GM19452 (cell line): ENCODE results near the gene UROS.

Experiments used
- ATAC-seq: cut with Tn5 transposase; IDR thresholded peaks from one replicate; pipeline ENCODE4 v1.9.1; 2021; ENCODE audit not compliant: unreplicated experiment

The UROS gene

DNA sequence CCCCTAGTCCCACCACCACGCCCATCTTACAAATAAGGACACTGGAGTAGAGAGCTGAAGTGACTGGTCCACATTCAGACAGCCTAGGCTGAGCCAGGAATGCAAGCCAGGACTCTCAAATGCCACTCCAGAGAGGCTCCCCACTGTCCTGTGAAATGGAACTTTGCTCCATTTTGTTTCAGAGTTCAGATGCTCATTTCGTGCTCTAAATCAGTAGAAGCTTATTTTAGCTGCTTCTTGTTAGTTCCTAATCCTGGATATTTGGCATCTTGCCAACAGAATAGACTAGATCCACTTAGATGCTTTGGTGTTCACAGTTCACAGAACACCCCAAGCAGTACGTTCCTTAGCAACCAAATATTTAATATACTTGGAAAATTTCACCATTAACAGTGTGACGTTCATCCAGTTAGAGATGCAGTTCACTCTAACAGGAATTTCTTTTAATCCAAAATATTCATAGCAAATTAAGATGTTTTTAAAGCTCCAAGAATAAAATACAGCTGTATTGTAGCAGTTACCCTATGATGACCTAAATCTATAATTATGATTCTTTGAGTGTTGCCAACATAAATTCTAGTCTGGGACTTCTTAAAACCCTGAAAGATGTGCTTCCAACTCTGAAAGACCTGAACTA lies 54.7 kb downstream of the UROS start:
- ATAC-seq = no peak

DNA sequence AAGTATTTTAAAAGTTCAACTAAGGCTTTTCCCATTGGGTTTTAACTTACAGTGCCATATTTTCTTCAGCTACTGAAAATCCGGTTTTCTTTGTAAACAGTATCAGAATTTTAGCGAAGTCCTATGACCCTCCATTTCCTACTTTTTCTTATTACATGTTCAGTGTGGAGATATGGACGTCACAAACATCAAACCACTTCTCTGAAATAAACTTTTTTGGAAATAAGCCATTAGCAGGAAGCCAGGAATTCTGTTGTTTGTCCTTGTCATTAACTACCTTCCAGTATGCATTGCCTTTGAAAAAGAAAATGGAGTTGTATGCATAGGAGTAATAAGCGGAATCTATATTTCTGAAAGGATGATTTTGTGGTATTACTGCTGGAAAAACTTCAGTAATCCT lies 56.5 kb downstream of the UROS start:
- ATAC-seq = no peak

DNA sequence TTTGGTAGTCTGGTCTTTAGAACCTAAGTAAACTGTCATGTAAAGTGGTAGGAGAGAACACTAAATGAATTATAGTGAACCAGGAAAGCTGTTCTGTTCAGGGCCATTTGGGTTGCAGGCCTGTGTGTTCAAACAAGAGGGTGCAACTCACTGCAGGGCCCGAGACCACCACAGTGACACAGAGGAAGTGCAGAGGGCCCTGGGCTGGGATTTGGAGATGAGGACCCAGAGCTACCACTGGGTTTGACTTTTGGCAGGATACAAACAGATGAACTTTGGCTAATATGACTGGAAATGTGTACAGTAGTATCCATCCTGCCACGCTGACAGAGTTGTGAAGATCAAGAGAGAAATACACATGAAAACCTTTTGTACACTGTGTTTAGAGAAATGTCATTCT lies 57.2 kb downstream of the UROS start:
- no peak for ATAC-seq

DNA sequence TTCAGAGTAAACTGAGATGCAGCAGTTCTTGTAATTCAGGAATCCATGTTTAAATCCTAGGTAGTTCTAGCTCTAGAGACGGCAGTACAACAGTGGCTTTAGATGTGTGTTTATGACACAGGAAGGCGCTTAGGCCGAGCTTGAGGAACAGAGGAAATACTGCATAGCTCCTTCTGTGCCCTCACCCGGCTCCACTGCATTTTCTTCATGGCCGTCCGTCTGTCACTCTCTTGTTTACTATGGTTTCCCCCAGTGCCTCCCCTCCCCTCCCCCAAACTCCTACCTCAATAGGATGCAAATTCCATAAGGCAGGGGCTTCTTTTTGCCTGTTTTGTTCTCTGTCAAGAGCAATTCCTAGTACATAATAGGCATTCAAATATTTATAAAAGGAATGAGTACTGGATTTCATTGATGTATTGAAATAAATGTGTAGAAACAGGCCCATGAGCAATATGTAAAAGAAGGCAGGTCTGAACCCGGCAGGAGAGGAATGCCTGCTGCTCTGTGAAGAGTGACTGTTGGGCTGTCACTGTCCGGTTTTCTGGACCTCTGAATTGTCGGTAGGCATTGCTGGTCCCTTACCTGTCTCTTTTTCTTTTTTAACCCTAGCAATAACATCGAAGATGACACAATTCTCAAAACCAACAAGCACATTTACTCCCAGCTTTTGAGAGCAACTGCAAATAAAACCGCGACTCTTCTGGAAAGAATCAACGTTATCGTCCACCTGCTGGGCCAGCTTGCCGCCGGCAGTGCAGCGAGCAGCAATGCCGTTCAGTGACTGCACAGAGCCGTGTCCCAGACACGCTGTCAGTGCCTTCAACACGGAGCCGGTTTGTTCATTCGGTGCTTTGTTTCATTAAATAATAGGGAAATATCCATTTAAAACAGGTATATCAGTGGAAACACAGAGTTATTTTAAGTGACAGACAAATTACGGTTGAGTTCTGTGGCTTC lies 60.1 kb downstream of the UROS start:
- no peak for ATAC-seq

DNA sequence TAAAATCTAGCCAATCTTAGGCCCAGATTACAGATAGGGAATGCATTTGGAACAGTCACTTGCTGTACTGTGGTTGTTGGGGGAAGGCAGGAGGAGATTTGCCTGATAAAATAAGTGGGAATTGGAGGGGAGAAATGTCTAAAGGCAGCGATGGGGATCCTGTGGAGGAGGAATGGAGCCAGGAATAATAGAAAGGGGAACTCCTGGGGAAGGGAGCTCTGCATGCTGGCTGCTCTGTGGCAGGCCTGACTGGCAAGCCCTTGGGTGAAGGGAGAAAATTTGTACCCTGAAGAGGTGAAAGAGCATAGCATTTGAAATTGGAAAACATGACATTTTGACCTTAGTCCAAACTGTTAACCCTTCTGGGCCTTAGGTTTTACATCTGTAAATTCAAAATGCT lies 61.1 kb downstream of the UROS start:
- no peak for ATAC-seq

DNA sequence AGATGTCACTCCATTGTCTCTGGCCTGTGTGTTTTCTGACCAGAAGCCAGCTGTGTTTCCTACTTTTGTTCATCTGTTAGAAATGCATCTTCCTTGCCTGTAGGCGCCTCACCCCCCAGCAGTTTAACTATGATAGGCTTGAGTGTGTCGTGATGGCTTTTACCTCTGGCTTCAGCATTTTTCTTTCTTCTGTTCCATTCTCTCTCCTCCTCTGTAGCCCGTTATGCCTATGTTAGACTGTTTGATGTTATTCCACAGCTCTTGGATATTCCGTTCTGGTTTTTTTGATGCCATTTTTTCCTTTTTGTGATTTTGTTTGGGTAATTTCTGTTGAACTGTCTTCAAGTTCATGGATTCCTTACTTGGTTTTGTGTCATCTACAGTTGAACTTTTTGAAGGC lies 65.3 kb downstream of the UROS start:
- no peak for ATAC-seq

DNA sequence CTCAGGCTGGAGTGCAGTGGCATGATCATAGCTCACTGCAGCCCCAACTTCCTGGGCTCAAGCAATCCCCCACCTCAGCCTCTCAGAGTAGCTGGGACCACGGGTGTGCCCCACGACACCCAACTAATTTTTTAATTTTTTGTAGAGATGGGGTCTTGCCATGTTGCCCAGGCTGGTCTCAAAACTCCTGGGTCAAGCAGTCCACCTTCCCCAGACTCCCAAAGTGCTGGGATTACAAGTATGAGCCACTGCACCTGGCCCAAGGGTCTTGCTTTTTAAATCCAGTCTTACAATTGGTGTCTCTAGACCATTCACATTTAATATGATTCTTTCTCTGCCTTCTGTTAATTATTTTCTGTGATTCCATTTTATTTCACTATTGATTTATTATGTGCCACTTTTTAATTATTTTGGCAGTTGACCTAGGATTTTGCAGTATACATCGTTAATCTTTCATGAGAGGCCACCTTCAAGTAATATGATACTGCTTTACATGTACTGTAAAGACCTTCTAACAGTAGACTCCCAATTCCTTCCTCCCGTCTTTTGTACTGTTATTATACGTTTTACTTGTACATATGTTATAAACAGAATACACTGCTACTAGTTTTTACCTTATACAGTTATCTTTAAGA lies 66.1 kb downstream of the UROS start:
- ATAC-seq = no peak

DNA sequence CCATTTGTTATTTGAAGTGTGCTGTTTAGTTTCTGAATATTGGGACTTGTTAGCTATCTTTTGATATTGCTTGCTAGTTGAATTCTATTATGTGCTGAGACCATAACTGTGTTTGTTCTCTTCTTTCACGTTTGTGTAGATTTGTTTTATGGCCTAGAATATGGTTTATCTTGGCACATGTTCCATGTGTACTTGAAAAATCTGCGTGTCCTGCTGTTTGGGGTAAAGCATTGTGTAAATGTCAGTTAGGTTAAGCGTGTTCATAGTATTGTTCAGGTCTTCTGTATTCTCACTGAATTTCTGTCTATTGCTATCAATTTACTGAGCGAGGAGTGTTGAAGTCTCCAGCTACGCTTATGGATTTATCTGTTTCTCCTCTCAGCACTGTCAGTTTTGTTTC lies 66.9 kb downstream of the UROS start:
- ATAC-seq = no peak

DNA sequence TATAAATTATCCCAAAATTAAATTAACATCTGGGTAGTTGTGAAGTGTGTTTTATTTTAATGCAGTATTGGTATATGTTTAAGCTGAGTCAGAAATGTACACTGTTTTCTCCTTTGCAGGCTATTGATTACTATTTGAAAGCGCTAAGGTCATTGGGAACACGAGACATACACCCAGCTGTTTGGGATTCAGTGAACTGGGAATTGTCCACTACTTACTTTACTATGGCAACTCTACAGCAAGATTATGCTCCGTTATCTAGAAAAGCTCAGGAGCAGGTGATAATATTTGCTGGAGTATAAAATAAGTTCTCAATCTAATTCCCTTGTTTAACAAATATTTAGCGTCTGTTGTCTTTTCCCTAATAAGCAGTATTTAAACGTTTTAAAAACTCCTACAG lies 75.6 kb downstream of the UROS start:
- ATAC-seq = no peak

DNA sequence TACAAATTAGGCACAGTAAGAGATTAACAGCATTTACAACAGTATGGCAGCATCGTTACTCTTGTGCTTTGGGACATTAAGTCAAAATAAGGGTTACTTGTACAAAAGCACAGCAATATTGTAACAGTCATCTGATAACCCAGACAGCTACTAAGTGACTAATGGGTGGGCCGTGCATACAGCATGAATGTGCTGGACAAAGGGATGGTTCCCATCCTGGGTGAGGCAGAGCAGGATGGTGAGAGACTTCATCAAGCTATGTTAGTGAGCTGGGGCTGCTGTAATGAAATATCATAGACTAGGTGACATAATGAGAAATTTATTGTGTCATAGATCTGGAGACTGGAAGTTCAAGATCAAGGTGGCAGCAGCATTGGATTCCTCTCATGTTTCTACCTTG lies 78.1 kb downstream of the UROS start:
- ATAC-seq = no peak

DNA sequence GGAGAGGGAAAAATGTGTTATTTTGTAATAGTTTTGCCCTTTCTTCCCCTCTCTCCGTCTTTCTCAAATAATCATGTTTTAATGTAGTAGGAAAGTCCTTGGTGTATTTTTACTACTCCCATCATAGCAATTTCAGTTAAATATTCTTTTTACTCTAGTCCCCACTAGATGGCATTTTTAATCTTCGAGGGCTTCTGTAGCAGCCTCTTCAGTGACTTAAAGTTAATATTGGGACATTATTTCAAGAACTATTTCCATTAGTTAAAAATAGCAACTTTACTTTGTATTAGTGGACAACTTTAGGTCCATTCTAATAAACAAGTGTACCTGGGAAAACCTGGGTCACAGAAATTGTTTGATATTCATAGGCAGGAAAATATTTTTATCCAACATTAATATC lies 80.6 kb downstream of the UROS start:
- ATAC-seq = no peak

DNA sequence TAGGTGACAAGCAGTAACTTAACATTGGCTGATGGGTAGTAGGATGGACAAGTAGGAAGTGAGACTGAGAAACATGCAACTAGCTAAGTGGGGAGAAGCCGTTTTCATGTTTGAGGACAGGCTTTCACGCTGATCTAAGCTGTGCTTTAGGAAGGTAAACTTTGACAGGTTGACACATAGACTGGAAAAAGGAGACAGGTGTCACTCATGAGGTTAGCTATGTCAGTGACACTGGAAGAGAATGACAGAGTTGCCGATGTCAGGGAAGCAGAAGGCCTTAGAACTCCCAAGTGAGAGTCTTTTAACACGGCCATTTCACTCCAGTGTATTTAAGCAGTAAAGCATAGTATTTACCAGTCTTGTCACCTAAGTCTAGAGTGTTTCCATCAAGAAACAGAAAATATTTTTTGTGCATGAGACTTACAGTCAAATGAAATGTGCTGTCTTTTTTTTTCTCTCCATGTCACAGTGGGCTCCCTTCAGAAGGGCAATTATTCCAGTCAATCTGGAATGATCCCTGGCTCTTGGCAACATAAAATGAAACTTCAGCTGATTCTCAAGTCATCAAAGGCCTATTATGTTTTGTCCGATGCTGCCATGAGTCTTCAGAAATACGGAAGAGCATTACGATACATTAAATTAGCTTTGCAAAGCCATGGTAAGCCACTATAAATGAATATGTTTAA lies 82.9 kb downstream of the UROS start:
- ATAC-seq = no peak
